ENCODE data around the gene IL36A. TPM values are rescaled to one million over a fixed set of nuclear protein-coding genes. Genes with fewer than 3 reads are reported as not detected.

IL36A gene
- total RNA-seq, 2 experiments from 2014 or later = not detected

- H3K4me3 ChIP-seq (ENCODE audit: low read depth, low read length, poor library complexity, severe bottlenecking) = no peak overlapping the region
- H3K36me3 ChIP-seq (ENCODE audit: insufficient read depth, low read length) = no peaks in the 10 kb centered on the region
- no TSS peak for BruUV-seq (replicated peaks)
- H3K4me2 ChIP-seq (ENCODE audit: low read length) = no peak overlapping the region
- H2AFZ ChIP-seq (ENCODE audit: low read length) = no peak overlapping the region
- H3K79me2 ChIP-seq (ENCODE audit: insufficient read depth, low read depth, low read length) = no peaks in the 10 kb centered on the region
- H3K9me3 ChIP-seq (ENCODE audit: low read length) = no peaks in the 10 kb centered on the region
- DNase-seq (ENCODE audit: low spot score) = no peak
- no peak overlapping the region for H3K27ac ChIP-seq (ENCODE audit: low read depth, low read length, poor library complexity, severe bottlenecking)
- no peaks in the 10 kb centered on the region for H3K4me1 ChIP-seq (ENCODE audit: insufficient read depth, low read length, poor library complexity, severe bottlenecking)
- H4K20me1 ChIP-seq (ENCODE audit: insufficient read depth, low read length) = no peaks in the 10 kb centered on the region
- intact Hi-C loops (cut with micrococcal nuclease; ENCODE audit: unreplicated experiment) = no loop called here
- ChIA-PET CTCF (ENCODE audit: unreplicated experiment) (no interaction called here), POLR2A (no interaction called here)
- no peak for TF ChIP-seq EZH2phosphoT487 (IDR thresholded peaks at IDR 0.05; ENCODE audit: borderline replicate concordance, low read depth, low read length)
- TF ChIP-seq CTCF (conservative IDR thresholded peaks at IDR 0.05; ENCODE audit: low read length) = no peak
- H3K9me2 ChIP-seq (ENCODE audit: insufficient read depth, low read length) = no peaks in the 10 kb centered on the region
Observed at GRCh38 chr2:113011108-113011507, 5.8 kb downstream of the IL36A start.

GRCh38 chr2:113012436-113013335, 7.4 kb downstream of the IL36A start:
- H3K4me3 ChIP-seq (ENCODE audit: low read depth, low read length, poor library complexity, severe bottlenecking) = no peak overlapping the region

More at GRCh38 chr2:113012436-113013335, 7.4 kb downstream of the IL36A start:
- no peak for TF ChIP-seq EZH2phosphoT487 (IDR thresholded peaks at IDR 0.05; ENCODE audit: borderline replicate concordance, low read depth, low read length)
- TF ChIP-seq CTCF (conservative IDR thresholded peaks at IDR 0.05; ENCODE audit: low read length) = no peak
- Histone ChIP-seq H3K79me2 (ENCODE audit: insufficient read depth, low read depth, low read length) (no peaks in the 10 kb centered on the region), H3K27ac (ENCODE audit: low read depth, low read length, poor library complexity, severe bottlenecking) (no peak overlapping the region), H3K36me3 (ENCODE audit: insufficient read depth, low read length) (no peaks in the 10 kb centered on the region), H3K9me3 (ENCODE audit: low read length) (no peaks in the 10 kb centered on the region), H3K4me1 (ENCODE audit: insufficient read depth, low read length, poor library complexity, severe bottlenecking) (no peaks in the 10 kb centered on the region), H3K4me2 (ENCODE audit: low read length) (no peak overlapping the region), H2AFZ (ENCODE audit: low read length) (no peak overlapping the region), H4K20me1 (ENCODE audit: insufficient read depth, low read length) (no peaks in the 10 kb centered on the region), H3K9me2 (ENCODE audit: insufficient read depth, low read length) (no peaks in the 10 kb centered on the region)
- DNase-seq (ENCODE audit: low spot score) = no peak
- no TSS peak for BruUV-seq (replicated peaks)
- ChIA-PET CTCF (ENCODE audit: unreplicated experiment) (no interaction called here), POLR2A (no interaction called here)
- intact Hi-C loops (cut with micrococcal nuclease; ENCODE audit: unreplicated experiment) = no loop called here
